ENCODE results near the gene COL12A1.

- no peak for TF ChIP-seq POLR2A (IDR thresholded peaks at IDR 0.05)
- TF ChIP-seq, protein P1, sequence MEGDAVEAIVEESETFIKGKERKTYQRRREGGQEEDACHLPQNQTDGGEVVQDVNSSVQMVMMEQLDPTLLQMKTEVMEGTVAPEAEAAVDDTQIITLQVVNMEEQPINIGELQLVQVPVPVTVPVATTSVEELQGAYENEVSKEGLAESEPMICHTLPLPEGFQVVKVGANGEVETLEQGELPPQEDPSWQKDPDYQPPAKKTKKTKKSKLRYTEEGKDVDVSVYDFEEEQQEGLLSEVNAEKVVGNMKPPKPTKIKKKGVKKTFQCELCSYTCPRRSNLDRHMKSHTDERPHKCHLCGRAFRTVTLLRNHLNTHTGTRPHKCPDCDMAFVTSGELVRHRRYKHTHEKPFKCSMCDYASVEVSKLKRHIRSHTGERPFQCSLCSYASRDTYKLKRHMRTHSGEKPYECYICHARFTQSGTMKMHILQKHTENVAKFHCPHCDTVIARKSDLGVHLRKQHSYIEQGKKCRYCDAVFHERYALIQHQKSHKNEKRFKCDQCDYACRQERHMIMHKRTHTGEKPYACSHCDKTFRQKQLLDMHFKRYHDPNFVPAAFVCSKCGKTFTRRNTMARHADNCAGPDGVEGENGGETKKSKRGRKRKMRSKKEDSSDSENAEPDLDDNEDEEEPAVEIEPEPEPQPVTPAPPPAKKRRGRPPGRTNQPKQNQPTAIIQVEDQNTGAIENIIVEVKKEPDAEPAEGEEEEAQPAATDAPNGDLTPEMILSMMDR (IDR thresholded peaks at IDR 0.05), result no peak
These were observed 88.9 kb downstream of the COL12A1 start for GRCh38 chr6:75116946-75117345.

Measured in right lobe of liver (tissue), 4 donors.